GM23338 (cell line): ENCODE data around the gene PARVG. TPM values are rescaled to one million over a fixed set of nuclear protein-coding genes. Genes with fewer than 3 reads are reported as not detected.

Experiments
- ATAC-seq: fragments of 200-7000 bp; cut with Tn5 transposase; 3 replicates; pipeline ENCODE4 v1.9.1; 2020
- DNase-seq: peaks from one replicate; pipeline ENCODE4 v3.0.0-alpha.2; 2015; ENCODE audit warnings: low spot score
- H2AFZ ChIP-seq: fragments of 200-600 bp; sonication (generic); 2 replicates; pipeline ENCODE4 v1.8.0; 2016; ENCODE audit warnings: antibody characterized with exemption, mild to moderate bottlenecking, moderate library complexity
- H3F3A ChIP-seq: fragments of 200-600 bp; sonication (generic); replicated peaks from 2 replicates; pipeline ENCODE4 v1.8.0; 2017; ENCODE audit warnings: antibody characterized with exemption, mixed run types, low read depth
- H3K27ac ChIP-seq: fragments of 200-600 bp; sonication (generic); 2 replicates; pipeline ENCODE4 v1.6.1; 2016; ENCODE audit warnings: low read depth
- H3K27me3 ChIP-seq: fragments of 200-600 bp; sonication (generic); 2 replicates; pipeline ENCODE4 v1.8.0; 2016; ENCODE audit warnings: mild to moderate bottlenecking, mixed run types, moderate library complexity; ENCODE audit not compliant: insufficient read depth
- H3K36me3 ChIP-seq: fragments of 200-600 bp; sonication (generic); 2 replicates; pipeline ENCODE4 v1.8.0; 2016; ENCODE audit warnings: mild to moderate bottlenecking; ENCODE audit not compliant: insufficient read depth
- H3K4me1 ChIP-seq: fragments of 200-600 bp; sonication (generic); 2 replicates; pipeline ENCODE4 v1.8.0; 2016; ENCODE audit warnings: mild to moderate bottlenecking, moderate library complexity; ENCODE audit not compliant: insufficient read depth
- H3K4me2 ChIP-seq: fragments of 200-600 bp; sonication (generic); 2 replicates; pipeline ENCODE4 v1.7.1; 2017; ENCODE audit warnings: mixed run types
- H3K4me3 ChIP-seq: fragments of 200-600 bp; sonication (generic); 2 replicates; pipeline ENCODE4 v1.6.1; 2016; ENCODE audit warnings: mixed run types
- H3K79me2 ChIP-seq: fragments of 200-600 bp; sonication (generic); replicated peaks from 2 replicates; pipeline ENCODE4 v1.8.0; 2017; ENCODE audit warnings: mild to moderate bottlenecking; ENCODE audit not compliant: insufficient read depth
- H3K9me2 ChIP-seq: fragments of 200-600 bp; sonication (generic); 2 replicates; pipeline ENCODE4 v1.8.0; 2017; ENCODE audit not compliant: insufficient read depth
- H4K20me1 ChIP-seq: fragments of 200-600 bp; sonication (generic); replicated peaks from 2 replicates; pipeline ENCODE4 v1.8.0; 2017; ENCODE audit warnings: mild to moderate bottlenecking; ENCODE audit not compliant: insufficient read depth
- H3K27ac Mint-ChIP-seq: 2 replicates; pipeline ENCODE4 v1.8.0; 2020; ENCODE audit warnings: inconsistent platforms, mild to moderate bottlenecking, moderate library complexity, mixed read lengths
- H3K27me3 Mint-ChIP-seq: 3 replicates; pipeline ENCODE4 v1.8.0; 2022; ENCODE audit warnings: low read depth, mild to moderate bottlenecking, moderate library complexity, mixed read lengths, inconsistent platforms; ENCODE audit not compliant: insufficient read depth, poor library complexity
- H3K36me3 Mint-ChIP-seq: 3 replicates; pipeline ENCODE4 v1.8.0; 2021; ENCODE audit warnings: low read depth, mild to moderate bottlenecking, inconsistent platforms, moderate library complexity, mixed read lengths
- H3K4me1 Mint-ChIP-seq: 3 replicates; pipeline ENCODE4 v1.8.0; 2020; ENCODE audit warnings: mild to moderate bottlenecking, inconsistent platforms, mixed read lengths
- H3K4me3 Mint-ChIP-seq: 3 replicates; pipeline ENCODE4 v1.8.0; 2021; ENCODE audit warnings: moderate library complexity, mild to moderate bottlenecking, inconsistent platforms, mixed read lengths
- H3K9me3 Mint-ChIP-seq: 3 replicates; pipeline ENCODE4 v1.8.0; 2020; ENCODE audit warnings: moderate library complexity, mild to moderate bottlenecking, inconsistent platforms, mixed read lengths
- CTCF ChIP-seq, 2 experiments: fragments of 200-600 bp in 1 of 2; sonication (generic) in 1 of 2; conservative IDR thresholded peaks; 2 replicates each; pipeline versions ENCODE4 v1.5.1 to v1.6.1; 2016 to 2017; ENCODE audit warnings: antibody characterized with exemption in 2 of 2, low read depth in 2 of 2, mild to moderate bottlenecking in 2 of 2, moderate library complexity in 1 of 2
- ETS1 ChIP-seq: IDR thresholded peaks from 2 replicates; pipeline ENCODE4 v1.6.1; 2016; ENCODE audit warnings: antibody characterized with exemption
- EZH2 ChIP-seq: fragments of 200-600 bp; sonication (generic); IDR thresholded peaks from one replicate; pipeline ENCODE4 v1.8.0; 2017; ENCODE audit warnings: antibody characterized with exemption, mild to moderate bottlenecking, low read depth; ENCODE audit not compliant: unreplicated experiment
- EZH2phosphoT487 ChIP-seq: fragments of 200-600 bp; sonication (generic); IDR thresholded peaks from one replicate; pipeline ENCODE4 v1.8.1; 2018; ENCODE audit warnings: antibody characterized with exemption; ENCODE audit not compliant: unreplicated experiment
- JUNB ChIP-seq: IDR thresholded peaks from one replicate; pipeline ENCODE4 v1.6.1; 2016; ENCODE audit warnings: antibody characterized with exemption; ENCODE audit not compliant: unreplicated experiment
- NANOG ChIP-seq: IDR thresholded peaks from 2 replicates; pipeline ENCODE4 v1.6.1; 2016; ENCODE audit warnings: antibody characterized with exemption, borderline replicate concordance
- REST ChIP-seq: IDR thresholded peaks from one replicate; pipeline ENCODE4 v1.6.1; 2018; ENCODE audit warnings: antibody characterized with exemption; ENCODE audit not compliant: unreplicated experiment
- STAT1 ChIP-seq: IDR thresholded peaks from one replicate; pipeline ENCODE4 v1.6.1; 2016; ENCODE audit warnings: antibody characterized with exemption; ENCODE audit not compliant: unreplicated experiment
- ZNF331 ChIP-seq: fragments of 250-450 bp; sonication (Bioruptor Pico); IDR thresholded peaks from 2 replicates; pipeline ENCODE4 v1.5.0; 2020; ENCODE audit warnings: low read depth, mild to moderate bottlenecking, moderate library complexity
- ZNF462 ChIP-seq: fragments of 250-450 bp; sonication (Bioruptor Pico); IDR thresholded peaks from 2 replicates; pipeline ENCODE4 v1.5.0; 2020; ENCODE audit warnings: mild to moderate bottlenecking, moderate library complexity
- polyA plus RNA-seq: library from polyadenylated mRNA; unstranded; fragments of >200 nt; fragmentation: Nextera tagmentation; extraction: Ambion mirVana; gene quantifications from 2 replicates; pipeline ENCODE4 v1.2.1, GENCODE V29; 2016
- total RNA-seq: library from RNA; depleted of rRNA; stranded (reverse); fragments of >200 nt; shearing (Covaris generic); gene quantifications from 2 replicates; pipeline ENCODE4 v1.2.3, GENCODE V29; 2014

The PARVG gene
- total and polyA plus RNA-seq, 2 experiments from 2014 or later: 0.14 to 0.31 TPM

GRCh38 chr22:44173154-44173553 lies 7.6 kb upstream of the PARVG start:
- no peak overlapping the region for H3K27ac Mint-ChIP-seq
- H3K36me3 Mint-ChIP-seq: no peaks in the 10 kb centered on the region
- Histone ChIP-seq H2AFZ (no peak overlapping the region), H3K4me1 (peaks cover 21% of the 10 kb centered on the region), H3K9me2 (no peaks in the 10 kb centered on the region), H3K4me2 (no peak overlapping the region), H3K27me3 (no peaks in the 10 kb centered on the region), H3K27ac (no peak overlapping the region), H3K4me3 (no peak overlapping the region), H3K79me2 (no peaks in the 10 kb centered on the region), H4K20me1 (no peaks in the 10 kb centered on the region), H3K36me3 (no peaks in the 10 kb centered on the region), H3F3A (no peaks in the 10 kb centered on the region)
- peaks cover 5% of the 10 kb centered on the region for H3K27me3 Mint-ChIP-seq
- peaks cover 32% of the 10 kb centered on the region for H3K4me1 Mint-ChIP-seq
- H3K4me3 Mint-ChIP-seq: no peak overlapping the region
- no peaks in the 10 kb centered on the region for H3K9me3 Mint-ChIP-seq
- no peak for TF ChIP-seq JUNB
- ATAC-seq (no peak), DNase-seq (no peak)

- no peak overlapping the region for H2AFZ ChIP-seq
- no peaks in the 10 kb centered on the region for H3K9me3 Mint-ChIP-seq
- no peak overlapping the region for H3K4me3 Mint-ChIP-seq
- H3K4me2 ChIP-seq: no peak overlapping the region
- H3K27me3 ChIP-seq: no peaks in the 10 kb centered on the region
- H3K4me1 Mint-ChIP-seq: peaks cover 43% of the 10 kb centered on the region
- H3K4me1 ChIP-seq: peaks cover 20% of the 10 kb centered on the region
- peaks cover 5% of the 10 kb centered on the region for H3K27me3 Mint-ChIP-seq
- no peaks in the 10 kb centered on the region for H3K36me3 ChIP-seq
- DNase-seq (no peak), ATAC-seq (no peak)
- no peaks in the 10 kb centered on the region for H4K20me1 ChIP-seq
- H3K27ac ChIP-seq: no peak overlapping the region
- no peaks in the 10 kb centered on the region for H3F3A ChIP-seq
- H3K4me3 ChIP-seq: no peak overlapping the region
- no peaks in the 10 kb centered on the region for H3K36me3 Mint-ChIP-seq
- no peaks in the 10 kb centered on the region for H3K9me2 ChIP-seq
- no peaks in the 10 kb centered on the region for H3K79me2 ChIP-seq
- no peak overlapping the region for H3K27ac Mint-ChIP-seq
- no peak for TF ChIP-seq EZH2phosphoT487
- TF ChIP-seq ZNF462 (CRISPR knock-in tag): no peak
- TF ChIP-seq ZNF331 (CRISPR knock-in tag): no peak
- no peak for TF ChIP-seq ETS1
- no peak for TF ChIP-seq JUNB
- TF ChIP-seq STAT1: no peak
- no peak for TF ChIP-seq NANOG
- TF ChIP-seq REST: no peak
- no peak for TF ChIP-seq CTCF (conservative IDR thresholded peaks at IDR 0.05; ENCODE audit: low read depth in 2 of 2)
- TF ChIP-seq EZH2: no peak
Measured at GRCh38 chr22:44175676-44176075, 5.0 kb upstream of the PARVG start.
